K562 (cell line): ENCODE data around the gene LYST. TPM values are rescaled to one million over a fixed set of nuclear protein-coding genes. Genes with fewer than 3 reads are reported as not detected.

Experiments used
- ATAC-seq: fragments of 200-7000 bp; cut with Tn5 transposase; 3 replicates; pipeline ENCODE4 v1.9.1; 2020; ENCODE audit warnings: moderate library complexity
- BruUV-seq: library from RNA; stranded (reverse); fragments of 400-500 nt; replicated peaks from 2 replicates; lab custom pipeline; 2021; lab: Mats Ljungman, UMichigan
- CTCF ChIA-PET: fragments of 300-600 bp; formaldehyde crosslinking; extraction: SDS; loops from one replicate; lab custom pipeline; 2021; ENCODE audit warnings: low intra/inter-chr PET ratio; lab: Yijun Ruan, JAX
- POLR2A ChIA-PET: fragments of 300-600, 350-650 bp; sonication (Branson Sonifier 250); formaldehyde crosslinking; extraction: SDS; loops from one replicate; lab custom pipeline; 2021; ENCODE audit warnings: antibody characterized with exemption, inconsistent platforms; lab: Yijun Ruan, JAX
- DNase-seq, 4 experiments: peaks; one replicate each; pipeline versions ENCODE4 v3.0.0 to v3.0.0-alpha.2; 2011 to 2018; ENCODE audit warnings: low spot score in 3 of 4, mixed read lengths in 3 of 4; ENCODE audit errors: extremely low read depth in 1 of 4
- FAIRE-seq: peaks from 2 replicates; lab custom pipeline; 2011; peaks lifted over from hg19 to GRCh38; lab: Jason Lieb, UNC
- H2AFZ ChIP-seq: 2 replicates; pipeline ENCODE4 v1.6.0; 2011; ENCODE audit warnings: low read depth, low read length, control low read depth, inconsistent platforms
- H3K27ac ChIP-seq: fragments of 200-600 bp; 3 replicates; pipeline ENCODE4 v1.8.0; 2011; ENCODE audit warnings: low read depth, mild to moderate bottlenecking, control low read depth, inconsistent platforms, low read length, moderate library complexity, mixed read lengths; ENCODE audit errors: extremely low read depth
- H3K27me3 ChIP-seq, 2 experiments: fragments of 300-600 bp in 1 of 2; 2 replicates in 1 of 2; 3 replicates in 1 of 2; pipeline versions ENCODE4 v1.6.0 to v1.8.0; 2011; ENCODE audit warnings: inconsistent platforms in 2 of 2, low read length in 2 of 2, mild to moderate bottlenecking in 1 of 2, mixed read lengths in 1 of 2, moderate library complexity in 1 of 2; ENCODE audit not compliant: control insufficient read depth in 2 of 2, insufficient read depth in 2 of 2
- H3K36me3 ChIP-seq: fragments of 300-600 bp; 3 replicates; pipeline ENCODE4 v1.8.0; 2011; ENCODE audit warnings: mild to moderate bottlenecking, low read length, inconsistent platforms; ENCODE audit not compliant: control insufficient read depth, insufficient read depth
- H3K4me1 ChIP-seq, 2 experiments: fragments of 200-600 bp in 1 of 2; replicated peaks in 1 of 2; 2 replicates in 1 of 2; 3 replicates in 1 of 2; pipeline versions ENCODE4 v1.5.1 to v1.8.0; 2011; ENCODE audit warnings: inconsistent platforms in 2 of 2, low read length in 2 of 2, mild to moderate bottlenecking in 1 of 2, mixed read lengths in 1 of 2, moderate library complexity in 1 of 2; ENCODE audit not compliant: control insufficient read depth in 2 of 2, insufficient read depth in 2 of 2
- H3K4me2 ChIP-seq: 2 replicates; pipeline ENCODE4 v1.6.1; 2011; ENCODE audit warnings: low read length, control low read depth, inconsistent platforms, mixed read lengths; ENCODE audit not compliant: insufficient read depth
- H3K4me3 ChIP-seq: fragments of 200-600 bp; sonication (generic), shearing (Covaris generic); 2 replicates; pipeline ENCODE4 v1.5.1; 2016; ENCODE audit warnings: control low read depth, inconsistent platforms
- H3K79me2 ChIP-seq: fragments of 200-600 bp; 3 replicates; pipeline ENCODE4 v1.8.0; 2011; ENCODE audit warnings: low read length, inconsistent platforms; ENCODE audit not compliant: control insufficient read depth, insufficient read depth
- H3K9ac ChIP-seq, 2 experiments: 2 replicates each; pipeline versions ENCODE4 v1.6.0 to v1.6.1; 2011; ENCODE audit warnings: low read depth in 2 of 2, low read length in 2 of 2, control low read depth in 1 of 2, inconsistent platforms in 1 of 2, mild to moderate bottlenecking in 1 of 2, mixed read lengths in 1 of 2; ENCODE audit not compliant: insufficient read depth in 1 of 2
- H3K9me1 ChIP-seq: one replicate; pipeline ENCODE4 v1.6.0; 2011; ENCODE audit warnings: inconsistent platforms, mild to moderate bottlenecking, low read length, moderate library complexity; ENCODE audit not compliant: control insufficient read depth, insufficient read depth
- H3K9me3 ChIP-seq: replicated peaks from 2 replicates; pipeline ENCODE4 v1.5.1; 2011; ENCODE audit warnings: low read depth, low read length, inconsistent platforms; ENCODE audit not compliant: control insufficient read depth, insufficient read depth
- H4K20me1 ChIP-seq: replicated peaks from 2 replicates; pipeline ENCODE4 v1.6.1; 2011; ENCODE audit warnings: low read length, inconsistent platforms, mixed read lengths; ENCODE audit not compliant: control insufficient read depth, insufficient read depth
- ZNF24 ChIP-seq: fragments of 450-650 bp; IDR thresholded peaks from 2 replicates; pipeline ENCODE4 v1.6.1; 2016
- WGBS: fragments of 100-300 bp; shearing (Covaris generic); methylation state at CpG from one replicate; pipeline ENCODE4 v1.1.6; 2016; ENCODE audit warnings: low coverage, mixed read lengths; ENCODE audit not compliant: insufficient coverage; ENCODE audit errors: missing lambda C conversion rate; 5-methylcytosine and 5-hydroxymethylcytosine counted together
- in situ Hi-C: fragments of 300-500 bp; cut with MboI; formaldehyde crosslinking; loops from 4 replicates; pipeline ENCODE4 v1.15.0; 2018; ENCODE audit warnings: inconsistent platforms, mixed read lengths
- intact Hi-C: fragments of 100-400 bp; cut with micrococcal nuclease; formaldehyde crosslinking; loops from 2 replicates; pipeline ENCODE4 v1.14.2; 2022
- polyA plus RNA-seq, 8 experiments: library from polyadenylated mRNA; depleted of rRNA in 4 of 8; stranded (reverse) in 5 of 8; unstranded in 3 of 8; fragments of >200 nt; fragmentation: Nextera tagmentation in 2 of 8; fragmentation: Illumina TruSeq in 1 of 8; extraction: Ambion mirVana in 2 of 8; extraction: Trizol in 1 of 8; gene quantifications; 2 replicates each; pipeline versions ENCODE4 v1.2.1 to v1.2.3, GENCODE V29; 2011 to 2014; ENCODE audit warnings: inconsistent platforms in 1 of 8, missing spikeins in 1 of 8
- total RNA-seq, 7 experiments: library from RNA; depleted of rRNA in 6 of 7; stranded (reverse); fragments of >200 nt in 6 of 7; fragmentation: Illumina TruSeq in 2 of 7; extraction: Trizol in 2 of 7; gene quantifications; 2 replicates each; pipeline versions ENCODE4 v1.2.1 to v1.2.3, GENCODE V29; 2011 to 2021; ENCODE audit warnings: low replicate concordance in 1 of 7
- TF ChIP-seq, protein P1 (sequence below): fragments of 250-450 bp; sonication (Bioruptor Pico); IDR thresholded peaks from 2 replicates; pipeline ENCODE4 v1.8.0; 2021; ENCODE audit warnings: moderate library complexity, mild to moderate bottlenecking, inconsistent platforms
- TF ChIP-seq, protein P2 (sequence below): fragments of 250-450 bp; sonication (Bioruptor Pico); IDR thresholded peaks from 2 replicates; pipeline ENCODE4 v1.4.0; 2020; ENCODE audit warnings: mild to moderate bottlenecking, moderate library complexity

Gene LYST
- total and polyA plus RNA-seq, 9 of the 15 experiments (the other 6 are each of a cell fraction or from before 2014, with no cell fraction given) = 0.73 to 2.4 (median 1.4) TPM

DNA sequence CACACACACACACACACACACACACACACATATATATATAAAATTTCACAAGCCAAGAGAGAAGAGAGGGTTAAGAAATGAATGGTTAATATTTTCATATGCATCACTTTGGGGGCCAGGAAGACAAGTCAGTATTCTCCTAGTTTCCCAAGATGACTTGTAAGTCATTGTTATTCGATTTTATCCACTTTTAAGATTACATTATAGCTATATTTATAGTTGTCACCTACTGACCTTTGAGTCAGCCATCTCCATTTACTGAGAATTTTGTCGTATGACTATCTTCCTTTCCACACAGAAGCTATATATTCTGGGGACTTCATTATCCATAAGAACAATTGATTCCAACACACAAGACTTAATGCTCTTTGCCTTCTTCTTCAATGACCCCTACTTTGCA lies 8.9 kb downstream of the LYST start:
- ATAC-seq (no peak), FAIRE-seq (no peak)
- POLR2A ChIA-PET = interaction anchor here (2.0 kb wide), 1 partner anchor 12 kb away, joined by 7 read pairs; no protein-coding TSS in a partner anchor
- 0% methylated on average over 2 of the region's 2 CpGs for WGBS
- no peak for TF ChIP-seq ZNF24
- TF ChIP-seq, all 486 proteins: peak for 0
- Histone ChIP-seq H2AFZ (no peak overlapping the region), H3K9me3 (no peaks in the 10 kb centered on the region), H3K9ac (no peak overlapping the region), H3K36me3 (no peaks in the 10 kb centered on the region), H3K4me2 (no peak overlapping the region), H4K20me1 (no peaks in the 10 kb centered on the region), H3K4me3 (no peak overlapping the region), H3K79me2 (no peaks in the 10 kb centered on the region), H3K27ac (no peak overlapping the region), H3K9me1 (no peaks in the 10 kb centered on the region), H3K4me1 (no peaks in the 10 kb centered on the region), H3K27me3 (peaks cover 2 to 11% of the 10 kb centered on the region in 2 experiments; a peak in 3 of 5 replicates)
- in situ Hi-C loops (no loop called here), intact Hi-C loops (no loop called here)
- CTCF ChIA-PET = no interaction called here
- no peak for DNase-seq
- BruUV-seq = no TSS peak

DNA sequence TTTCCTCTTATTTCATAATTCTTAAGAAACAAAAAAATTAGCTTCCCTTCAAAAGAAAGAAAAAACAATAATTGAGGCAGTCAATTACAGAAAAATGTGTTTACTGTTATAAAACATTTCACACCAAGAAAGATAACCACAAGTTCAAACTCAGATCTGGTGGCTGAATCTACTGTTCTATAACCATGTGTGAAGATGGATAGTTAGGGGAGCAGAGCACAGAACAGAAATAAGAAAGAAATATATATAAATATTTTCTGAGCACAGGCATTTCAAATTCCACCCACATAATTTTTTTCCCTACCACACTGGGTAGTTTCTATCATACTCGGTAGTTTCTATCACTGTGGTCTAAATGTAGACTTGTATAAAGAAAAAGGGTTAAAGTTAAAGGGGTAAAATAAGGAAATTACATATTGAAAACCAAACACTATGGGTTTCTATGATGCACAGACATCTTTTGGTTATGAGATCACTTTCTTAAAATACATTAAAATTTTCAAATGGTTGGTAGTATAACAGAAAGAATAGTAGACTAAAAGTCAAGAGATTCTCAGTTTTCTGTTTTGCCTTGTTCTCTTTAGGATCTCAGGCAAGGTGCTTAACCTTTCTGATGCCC lies 10.8 kb downstream of the LYST start:
- Histone ChIP-seq H3K4me3 (no peak overlapping the region), H3K9ac (no peak overlapping the region), H3K27ac (no peak overlapping the region), H3K4me2 (no peak overlapping the region), H4K20me1 (no peaks in the 10 kb centered on the region), H3K9me3 (no peaks in the 10 kb centered on the region), H3K4me1 (no peaks in the 10 kb centered on the region), H3K79me2 (no peaks in the 10 kb centered on the region), H2AFZ (no peak overlapping the region), H3K9me1 (no peaks in the 10 kb centered on the region), H3K36me3 (no peaks in the 10 kb centered on the region), H3K27me3 (peaks cover 0 to 6% of the 10 kb centered on the region in 2 experiments; a peak in 1 of 5 replicates)
- WGBS = 0% methylated on average over 1 of the region's 1 CpG
- in situ Hi-C loops = no loop called here
- no peak for FAIRE-seq
- POLR2A ChIA-PET = interaction anchor here (2.0 kb wide), 1 partner anchor 11 kb away, joined by 7 read pairs; no protein-coding TSS in a partner anchor
- BruUV-seq = no TSS peak
- TF ChIP-seq, protein P1, sequence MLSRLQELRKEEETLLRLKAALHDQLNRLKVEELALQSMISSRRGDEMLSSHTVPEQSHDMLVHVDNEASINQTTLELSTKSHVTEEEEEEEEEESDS (CRISPR knock-in tag) = no peak
- TF ChIP-seq, protein P2, sequence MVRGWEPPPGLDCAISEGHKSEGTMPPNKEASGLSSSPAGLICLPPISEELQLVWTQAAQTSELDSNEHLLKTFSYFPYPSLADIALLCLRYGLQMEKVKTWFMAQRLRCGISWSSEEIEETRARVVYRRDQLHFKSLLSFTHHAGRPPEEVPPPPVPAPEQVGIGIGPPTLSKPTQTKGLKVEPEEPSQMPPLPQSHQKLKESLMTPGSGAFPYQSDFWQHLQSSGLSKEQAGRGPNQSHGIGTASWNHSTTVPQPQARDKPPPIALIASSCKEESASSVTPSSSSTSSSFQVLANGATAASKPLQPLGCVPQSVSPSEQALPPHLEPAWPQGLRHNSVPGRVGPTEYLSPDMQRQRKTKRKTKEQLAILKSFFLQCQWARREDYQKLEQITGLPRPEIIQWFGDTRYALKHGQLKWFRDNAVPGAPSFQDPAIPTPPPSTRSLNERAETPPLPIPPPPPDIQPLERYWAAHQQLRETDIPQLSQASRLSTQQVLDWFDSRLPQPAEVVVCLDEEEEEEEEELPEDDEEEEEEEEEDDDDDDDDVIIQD (CRISPR knock-in tag) = no peak
- intact Hi-C loops = no loop called here
- CTCF ChIA-PET = no interaction called here
- no peak for ATAC-seq
- no peak for DNase-seq
